Measurements from ENCODE around the gene EYS. TPM values are rescaled to one million over a fixed set of nuclear protein-coding genes. Genes with fewer than 3 reads are reported as not detected.

The EYS gene
- total RNA-seq, 1 experiment from 2014 or later = not detected

- DNase-seq (ENCODE audit: low read depth) = no peak
Observed at GRCh38 chr6:64602993-64603392, 1104.0 kb downstream of the EYS start.

DNA sequence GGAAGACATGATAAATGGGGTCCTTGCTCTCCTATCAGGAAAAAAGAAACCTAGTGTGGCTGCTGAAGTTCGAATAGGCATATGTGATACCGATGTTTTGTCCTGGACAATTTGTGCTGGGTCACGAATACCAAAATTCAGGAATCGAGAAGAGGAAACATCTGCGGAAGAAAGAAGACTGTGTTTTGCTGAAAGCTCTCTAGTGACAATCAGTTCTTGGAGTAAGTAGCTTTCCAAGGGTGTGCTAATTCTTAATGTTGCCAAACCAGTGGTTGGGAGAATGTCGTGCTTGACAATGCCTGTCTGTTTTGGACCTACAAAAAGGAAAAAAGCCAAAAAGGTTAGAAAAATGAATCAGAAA is 1115.4 kb downstream of the EYS start:
- DNase-seq (ENCODE audit: low read depth) = no peak

- DNase-seq (ENCODE audit: low read depth) = no peak
Observed at GRCh38 chr6:64590965-64591675, 1115.9 kb downstream of the EYS start.

DNA sequence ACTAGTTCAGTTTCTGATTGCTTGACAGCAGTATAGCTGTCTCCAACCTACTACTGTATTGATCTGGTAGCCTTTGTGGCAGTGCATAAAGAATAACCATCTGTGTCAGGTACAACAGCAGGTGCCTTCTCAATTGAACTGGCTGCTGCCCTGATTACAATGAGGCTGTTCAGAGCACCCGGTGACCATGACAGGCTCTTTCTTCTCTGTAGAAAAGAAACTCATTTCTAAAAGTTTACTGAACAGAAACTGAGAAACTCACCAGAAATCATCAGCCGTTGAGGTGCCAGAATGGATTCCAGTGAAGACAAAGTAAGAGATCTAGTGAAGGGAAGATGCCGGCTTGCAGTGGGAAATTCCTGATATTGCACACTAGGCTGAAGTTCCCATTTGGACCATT is 1117.1 kb downstream of the EYS start:
- DNase-seq (ENCODE audit: low read depth) = no peak

GRCh38 chr6:64580346-64580745 is 1126.7 kb downstream of the EYS start:
- DNase-seq (ENCODE audit: low read depth) = no peak

GRCh38 chr6:64553249-64553786 is 1153.7 kb downstream of the EYS start:
- no peak for DNase-seq (ENCODE audit: low read depth)

DNA sequence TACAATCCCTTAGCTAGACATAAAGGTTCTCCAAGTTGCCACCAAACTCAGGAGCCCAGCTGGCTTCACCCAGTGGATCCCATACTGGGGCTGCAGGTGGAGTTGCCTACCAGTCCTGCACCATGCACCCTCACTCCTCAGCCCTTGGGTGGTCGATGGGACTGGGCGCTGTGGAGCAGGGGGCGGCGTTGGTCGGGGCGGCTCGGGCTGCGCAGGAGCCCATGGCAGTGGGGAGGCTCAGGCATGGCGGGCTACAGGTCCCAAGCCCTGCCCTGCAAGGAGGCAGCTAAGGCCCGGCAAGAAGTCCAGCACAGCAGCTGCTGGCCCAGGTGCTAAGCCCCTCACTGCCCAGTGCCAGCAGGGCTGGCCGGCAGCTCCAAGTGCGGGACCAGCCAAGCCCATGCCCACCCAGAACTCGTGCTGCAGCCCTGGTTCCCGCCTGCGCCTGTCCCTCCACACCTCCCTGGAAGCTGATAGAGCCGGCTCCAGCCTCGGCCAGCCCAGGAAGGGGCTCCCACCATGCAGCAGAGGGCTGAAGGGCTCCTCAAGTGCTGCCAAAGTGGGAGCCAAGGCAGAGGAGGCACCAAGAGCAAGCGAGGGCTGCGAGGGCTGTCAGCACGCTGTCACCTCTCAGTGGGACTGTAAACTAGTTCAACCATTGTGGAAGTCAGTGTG is 1159.3 kb downstream of the EYS start:
- no peak for DNase-seq (ENCODE audit: low read depth)

- no peak for DNase-seq (ENCODE audit: low read depth)
Observed at GRCh38 chr6:64539917-64540316, 1167.1 kb downstream of the EYS start.

DNA sequence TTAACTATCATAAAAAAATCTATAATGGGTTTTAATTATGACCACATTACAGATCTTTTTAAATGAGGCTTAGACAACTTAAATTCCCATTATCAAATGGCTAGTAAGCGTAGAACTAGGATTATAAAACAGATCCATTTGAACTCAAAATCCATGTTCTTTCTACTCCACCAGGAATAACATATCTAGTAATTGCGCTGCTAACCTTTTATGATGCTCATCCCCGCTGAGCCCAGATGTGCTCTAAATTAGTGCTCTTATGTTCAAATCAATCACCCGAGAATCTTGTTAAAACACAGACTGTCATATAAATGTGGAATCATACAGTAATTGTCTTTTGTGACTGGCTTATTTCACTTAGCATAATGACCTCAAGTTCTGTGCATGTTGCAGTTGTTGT is 1168.3 kb downstream of the EYS start:
- DNase-seq (ENCODE audit: low read depth) = no peak

DNA sequence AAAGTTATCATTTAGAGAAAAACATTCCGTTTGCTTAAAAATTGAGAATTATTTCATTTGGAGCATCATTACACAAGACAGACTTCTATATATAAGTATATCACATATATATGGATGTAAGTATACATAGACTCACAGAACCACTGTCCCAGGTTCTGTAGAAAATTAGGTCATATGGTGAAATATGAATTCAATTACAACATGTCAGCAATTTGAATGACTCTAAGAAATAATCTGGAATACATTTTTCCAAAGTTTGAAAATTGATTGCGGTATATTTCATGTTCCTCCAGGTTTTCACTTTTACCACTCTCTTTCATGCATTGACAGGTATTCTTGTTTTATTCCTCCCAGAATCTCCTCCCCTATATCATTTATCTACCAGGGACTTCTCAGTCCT is 1179.1 kb downstream of the EYS start:
- DNase-seq (ENCODE audit: low read depth) = no peak

GRCh38 chr6:64522859-64523258 is 1184.2 kb downstream of the EYS start:
- DNase-seq (ENCODE audit: low read depth) = no peak

DNA sequence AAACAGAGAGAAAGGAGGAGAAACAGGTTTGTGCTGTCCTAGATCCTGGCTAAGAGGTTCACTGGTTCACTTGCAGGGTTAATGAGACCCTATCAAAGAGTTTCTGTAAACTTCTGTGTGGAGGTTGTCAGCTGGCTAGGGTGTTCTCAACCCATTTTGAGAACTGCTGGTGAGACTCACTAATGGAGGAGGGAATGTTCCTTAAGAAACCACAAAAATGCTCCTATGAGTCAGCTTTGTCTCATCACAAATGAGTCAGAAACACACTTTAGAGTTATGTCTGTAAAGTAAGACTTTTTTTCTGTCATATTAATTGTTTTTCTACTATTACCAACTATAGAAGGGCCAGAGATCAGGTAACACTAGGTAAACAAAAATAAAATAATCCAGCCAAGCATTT is 1187.0 kb downstream of the EYS start:
- DNase-seq (ENCODE audit: low read depth) = peak; percentile 79

- no peak for DNase-seq (ENCODE audit: low read depth)
Observed at GRCh38 chr6:64516393-64516792, 1190.6 kb downstream of the EYS start.

DNA sequence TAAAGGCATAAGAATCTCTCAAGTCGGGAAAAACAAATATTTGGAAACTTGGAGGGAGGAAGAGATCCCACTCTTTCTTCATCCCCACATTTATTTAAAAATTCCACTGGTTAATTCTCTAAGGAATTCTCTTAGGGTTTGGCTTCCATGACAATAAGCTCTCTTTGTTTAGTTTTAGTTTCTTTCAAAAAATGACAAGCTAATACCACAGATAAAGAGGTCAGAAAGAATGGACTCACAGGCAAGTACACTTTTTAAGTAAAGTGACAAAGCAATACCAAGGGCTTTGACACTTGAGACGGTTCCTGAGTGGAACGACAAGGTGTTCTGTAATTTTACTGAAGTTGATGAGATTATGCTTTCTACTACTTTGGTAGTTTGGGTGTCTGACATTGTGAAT is 1199.4 kb downstream of the EYS start:
- DNase-seq (ENCODE audit: low read depth) = no peak

DNA sequence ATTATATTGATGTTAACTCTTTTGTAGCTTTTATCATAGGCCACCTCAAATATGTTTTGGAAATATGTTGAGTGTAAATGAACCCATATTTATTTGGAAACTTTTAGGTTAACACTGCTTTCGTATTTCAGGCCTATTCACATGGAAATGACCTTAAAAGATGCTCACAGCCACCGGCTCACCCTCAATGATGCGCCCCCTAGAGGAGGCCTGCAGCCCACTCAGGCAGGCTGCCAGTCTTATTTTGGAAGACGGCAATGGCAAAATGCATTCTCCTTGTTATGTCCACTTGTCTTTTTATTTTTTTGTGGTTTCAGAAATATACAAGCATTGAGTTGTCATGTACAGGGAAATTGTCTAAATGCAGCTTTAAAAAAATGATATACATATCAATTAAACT is 1201.7 kb downstream of the EYS start:
- no peak for DNase-seq (ENCODE audit: low read depth)

DNA sequence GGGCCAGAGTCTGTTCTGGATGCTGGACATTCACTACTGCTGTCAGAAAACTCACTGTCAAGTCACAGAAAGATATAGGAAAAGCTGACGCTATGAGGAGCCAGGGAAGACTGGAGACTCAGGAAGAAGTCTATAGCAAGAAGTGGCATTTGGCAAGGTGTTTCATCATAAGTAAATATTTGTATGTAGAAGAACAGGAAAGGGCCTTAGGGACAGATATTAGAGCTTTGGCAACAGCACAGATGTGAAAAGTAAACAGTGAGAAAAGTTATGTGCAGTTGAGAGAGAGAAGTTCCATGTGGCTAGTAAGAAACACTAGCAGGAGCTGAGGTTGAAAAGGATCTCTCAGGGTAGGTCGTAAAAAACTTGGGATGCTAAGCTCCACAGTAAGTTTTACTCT is 1202.5 kb downstream of the EYS start:
- DNase-seq (ENCODE audit: low read depth) = no peak

DNA sequence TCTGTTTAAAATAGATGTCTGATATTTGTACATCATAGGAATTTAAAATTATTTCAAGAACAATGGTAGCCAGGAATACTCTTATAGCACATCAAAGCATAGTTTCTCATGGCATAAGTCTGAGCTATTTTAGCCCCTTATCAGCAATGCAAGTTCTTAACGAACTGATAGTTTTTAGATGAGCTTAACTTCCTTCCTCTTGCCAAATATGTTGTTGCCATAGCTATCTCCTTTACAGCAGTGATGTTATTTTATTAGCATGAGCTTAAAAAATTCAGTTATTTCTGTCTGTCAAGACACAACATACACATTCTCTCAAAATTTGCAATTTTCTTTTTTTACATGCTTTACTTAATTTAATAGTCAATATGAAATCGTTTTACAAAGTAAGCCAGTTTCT is 1204.2 kb downstream of the EYS start:
- DNase-seq (ENCODE audit: low read depth) = no peak

GRCh38 chr6:64497634-64498033 is 1209.4 kb downstream of the EYS start:
- DNase-seq (ENCODE audit: low read depth) = no peak

- DNase-seq (ENCODE audit: low read depth) = no peak
Observed at GRCh38 chr6:64489763-64490162, 1217.3 kb downstream of the EYS start.

GRCh38 chr6:64486578-64487351 is 1220.3 kb downstream of the EYS start:
- DNase-seq (ENCODE audit: low read depth) = no peak

GRCh38 chr6:64483956-64484499 is 1223.0 kb downstream of the EYS start:
- DNase-seq (ENCODE audit: low read depth) = no peak

DNA sequence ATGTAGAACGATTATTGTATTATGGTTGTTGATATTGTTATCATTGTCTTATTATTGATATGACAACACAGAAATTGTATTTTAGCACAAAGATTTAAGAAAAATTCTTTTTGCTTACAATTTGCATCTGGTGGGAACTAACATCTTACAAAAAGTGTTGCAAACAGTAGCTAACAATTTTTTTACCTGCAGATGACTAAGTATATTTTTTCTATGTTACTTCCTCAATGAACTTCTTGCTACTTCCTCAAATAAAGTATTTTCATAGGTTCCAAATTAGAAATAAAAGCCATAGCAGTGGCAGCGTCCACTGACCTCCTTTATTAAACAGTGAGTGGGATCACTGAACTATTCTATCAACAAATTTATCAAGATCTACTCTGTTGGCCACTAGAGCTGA is 1224.4 kb downstream of the EYS start:
- DNase-seq (ENCODE audit: low read depth) = no peak
